NCI-H526 (cell line): ENCODE data around the gene HPX.
A peak's percentile ranks its signal among the peaks of the same experiment; 100 is the strongest.
"Not testable (repeated sequence)": the region's sequence is repeated elsewhere in the genome, so short reads cannot be mapped to it uniquely, and the experiment has no call there.

Experiments used
- DNase-seq, 2 experiments: peaks; one replicate each; lab custom pipeline; 2025; lab: John Stamatoyannopoulos, UW

The HPX gene

GRCh38 chr11:6414874-6415328 lies 25.9 kb downstream of the HPX start:
- no peak for DNase-seq

GRCh38 chr11:6413791-6414201 lies 27.0 kb downstream of the HPX start:
- no peak for DNase-seq

- no peak for DNase-seq
These were observed 29.2 kb downstream of the HPX start for GRCh38 chr11:6411594-6412031.

GRCh38 chr11:6410695-6411430 lies 29.9 kb downstream of the HPX start:
- DNase-seq = no peak

GRCh38 chr11:6406370-6406769 lies 34.4 kb downstream of the HPX start:
- no peak for DNase-seq

- no peak for DNase-seq
These were observed 34.9 kb downstream of the HPX start for GRCh38 chr11:6405846-6406245.

- DNase-seq = peak in 1 of 2 experiments; percentile 16
These were observed 35.6 kb downstream of the HPX start for GRCh38 chr11:6405052-6405667.

GRCh38 chr11:6404342-6405051 lies 36.3 kb downstream of the HPX start:
- no peak for DNase-seq

GRCh38 chr11:6403539-6403938 lies 37.2 kb downstream of the HPX start:
- DNase-seq = no peak

- no peak for DNase-seq
These were observed 38.2 kb downstream of the HPX start for GRCh38 chr11:6402561-6402981.

- no peak for DNase-seq
These were observed 38.7 kb downstream of the HPX start for GRCh38 chr11:6402061-6402470.

- no peak for DNase-seq
These were observed 39.3 kb downstream of the HPX start for GRCh38 chr11:6401464-6401863.

GRCh38 chr11:6400431-6401345 lies 40.1 kb downstream of the HPX start:
- no peak for DNase-seq

GRCh38 chr11:6397636-6398035 lies 43.2 kb downstream of the HPX start:
- no peak for DNase-seq

GRCh38 chr11:6397156-6397555 lies 43.6 kb downstream of the HPX start:
- no peak for DNase-seq

GRCh38 chr11:6395470-6396060 lies 45.2 kb downstream of the HPX start:
- no peak for DNase-seq

- DNase-seq = no peak
These were observed 46.7 kb downstream of the HPX start for GRCh38 chr11:6393989-6394670.

- not testable (repeated sequence) for DNase-seq
These were observed 48.5 kb downstream of the HPX start for GRCh38 chr11:6392251-6392650.

GRCh38 chr11:6391537-6392134 lies 49.2 kb downstream of the HPX start:
- DNase-seq = no peak

- no peak for DNase-seq
These were observed 49.9 kb downstream of the HPX start for GRCh38 chr11:6390718-6391469.
